ENCODE results near the gene FRY.
A peak's percentile ranks its signal among the peaks of the same experiment; 100 is the strongest.

FRY gene

DNA sequence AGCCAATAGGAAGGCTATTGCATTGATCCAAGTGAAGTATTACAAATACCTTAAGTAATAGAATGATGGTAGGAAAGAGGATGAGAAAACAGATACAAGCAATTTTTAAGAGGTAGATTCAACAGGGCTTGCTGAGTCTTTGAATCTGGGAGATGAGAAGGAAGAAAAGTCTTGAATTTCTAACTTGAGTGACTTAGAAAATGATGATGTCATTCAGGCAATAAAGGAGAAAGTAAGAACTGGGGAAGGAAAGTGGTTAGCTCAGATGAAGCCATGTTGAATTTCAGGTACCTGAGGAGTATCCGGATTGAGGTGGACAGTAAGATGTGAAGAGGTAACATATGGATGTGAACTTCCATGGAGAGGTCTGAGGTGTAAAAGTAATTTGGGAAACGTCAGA, 15.5 kb upstream of the FRY start:
- POLR2A ChIA-PET, result no interaction called here
- TF ChIP-seq ARNT (IDR thresholded peaks at IDR 0.05) (no peak), CTBP1 (IDR thresholded peaks at IDR 0.05; ENCODE audit: borderline replicate concordance) (no peak)
- no peak for DNase-seq (ENCODE audit: extremely low spot score)
- CTCF ChIA-PET, result no interaction called here

DNA sequence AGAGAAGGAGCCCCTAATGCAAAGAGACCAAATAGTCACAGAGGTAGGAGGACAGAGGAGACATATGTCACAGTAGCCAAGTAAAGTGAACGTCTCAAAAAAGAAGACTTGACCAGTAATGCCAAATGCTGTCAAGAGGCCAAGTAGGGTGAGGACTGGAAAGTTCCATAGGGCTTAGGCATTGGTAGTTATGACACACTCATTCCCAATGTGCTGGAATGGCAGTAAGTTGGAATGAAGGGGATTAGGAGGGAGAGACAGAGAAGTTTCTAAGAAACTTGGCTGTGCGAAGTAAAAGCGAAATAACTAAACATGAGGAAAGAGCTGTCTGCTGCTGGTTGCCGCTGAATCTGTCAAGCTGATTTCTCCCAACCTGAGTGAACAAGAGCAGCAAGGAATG, 14.9 kb upstream of the FRY start:
- ChIA-PET CTCF (no interaction called here), POLR2A (no interaction called here)
- DNase-seq (ENCODE audit: extremely low spot score), result no peak
- no peak for TF ChIP-seq TARDBP (IDR thresholded peaks at IDR 0.05)
- no peak for TF ChIP-seq CTBP1 (IDR thresholded peaks at IDR 0.05; ENCODE audit: borderline replicate concordance)
- no peak for TF ChIP-seq FOXM1 (IDR thresholded peaks at IDR 0.05; ENCODE audit: borderline replicate concordance)
- TF ChIP-seq FOXK2 (IDR thresholded peaks at IDR 0.05), result no peak
- TF ChIP-seq NFRKB (IDR thresholded peaks at IDR 0.05), result no peak
- no peak for TF ChIP-seq L3MBTL2 (conservative IDR thresholded peaks at IDR 0.05)
- TF ChIP-seq FOXA1 (IDR thresholded peaks at IDR 0.05), result no peak
- TF ChIP-seq HDGF (IDR thresholded peaks at IDR 0.05; ENCODE audit: borderline replicate concordance), result no peak
- TF ChIP-seq ELF4 (IDR thresholded peaks at IDR 0.05), result no peak
- TF ChIP-seq BHLHE40 (IDR thresholded peaks at IDR 0.05; ENCODE audit: borderline replicate concordance), result no peak
- TF ChIP-seq SUZ12 (IDR thresholded peaks at IDR 0.05), result no peak
- TF ChIP-seq, protein P1, sequence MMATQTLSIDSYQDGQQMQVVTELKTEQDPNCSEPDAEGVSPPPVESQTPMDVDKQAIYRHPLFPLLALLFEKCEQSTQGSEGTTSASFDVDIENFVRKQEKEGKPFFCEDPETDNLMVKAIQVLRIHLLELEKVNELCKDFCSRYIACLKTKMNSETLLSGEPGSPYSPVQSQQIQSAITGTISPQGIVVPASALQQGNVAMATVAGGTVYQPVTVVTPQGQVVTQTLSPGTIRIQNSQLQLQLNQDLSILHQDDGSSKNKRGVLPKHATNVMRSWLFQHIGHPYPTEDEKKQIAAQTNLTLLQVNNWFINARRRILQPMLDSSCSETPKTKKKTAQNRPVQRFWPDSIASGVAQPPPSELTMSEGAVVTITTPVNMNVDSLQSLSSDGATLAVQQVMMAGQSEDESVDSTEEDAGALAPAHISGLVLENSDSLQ (IDR thresholded peaks at IDR 0.05), result no peak
- TF ChIP-seq LEF1 (IDR thresholded peaks at IDR 0.05; ENCODE audit: borderline replicate concordance), result no peak
- no peak for TF ChIP-seq ARNT (IDR thresholded peaks at IDR 0.05)
- TF ChIP-seq SP1 (IDR thresholded peaks at IDR 0.05), result no peak
- TF ChIP-seq ZNF384 (IDR thresholded peaks at IDR 0.05), result no peak

DNA sequence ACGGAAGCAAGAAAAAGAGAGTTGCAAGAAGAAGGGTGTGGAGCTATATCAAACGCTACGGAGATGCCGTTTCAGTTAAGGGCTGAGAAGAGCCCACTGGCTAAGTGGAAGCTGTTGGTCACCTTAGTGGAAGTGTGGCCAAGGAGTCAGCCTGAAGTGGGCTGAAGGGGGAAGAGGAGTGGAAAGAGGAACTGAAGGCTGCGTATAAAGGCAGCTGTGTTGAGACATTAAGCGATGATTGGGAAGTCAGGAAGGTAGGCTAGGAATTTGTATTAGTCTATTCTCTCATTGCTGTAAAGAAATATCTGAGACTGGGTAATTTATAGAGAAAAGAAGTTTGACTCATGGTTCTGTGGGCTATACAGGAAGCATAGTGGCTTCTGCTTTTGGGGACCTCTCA, 14.1 kb upstream of the FRY start:
- CTCF ChIA-PET, result no interaction called here
- TF ChIP-seq HDGF (IDR thresholded peaks at IDR 0.05; ENCODE audit: borderline replicate concordance) (no peak), L3MBTL2 (conservative IDR thresholded peaks at IDR 0.05) (no peak), FOXM1 (IDR thresholded peaks at IDR 0.05; ENCODE audit: borderline replicate concordance) (no peak), BHLHE40 (IDR thresholded peaks at IDR 0.05; ENCODE audit: borderline replicate concordance) (no peak), TARDBP (IDR thresholded peaks at IDR 0.05) (no peak), FOXK2 (IDR thresholded peaks at IDR 0.05) (no peak), ELF4 (IDR thresholded peaks at IDR 0.05) (no peak), NFRKB (IDR thresholded peaks at IDR 0.05) (no peak), ARNT (IDR thresholded peaks at IDR 0.05) (no peak), FOXA1 (IDR thresholded peaks at IDR 0.05) (no peak)
- TF ChIP-seq, protein P1 (IDR thresholded peaks at IDR 0.05), result no peak
- DNase-seq (ENCODE audit: extremely low spot score), result no peak
- POLR2A ChIA-PET, result no interaction called here

DNA sequence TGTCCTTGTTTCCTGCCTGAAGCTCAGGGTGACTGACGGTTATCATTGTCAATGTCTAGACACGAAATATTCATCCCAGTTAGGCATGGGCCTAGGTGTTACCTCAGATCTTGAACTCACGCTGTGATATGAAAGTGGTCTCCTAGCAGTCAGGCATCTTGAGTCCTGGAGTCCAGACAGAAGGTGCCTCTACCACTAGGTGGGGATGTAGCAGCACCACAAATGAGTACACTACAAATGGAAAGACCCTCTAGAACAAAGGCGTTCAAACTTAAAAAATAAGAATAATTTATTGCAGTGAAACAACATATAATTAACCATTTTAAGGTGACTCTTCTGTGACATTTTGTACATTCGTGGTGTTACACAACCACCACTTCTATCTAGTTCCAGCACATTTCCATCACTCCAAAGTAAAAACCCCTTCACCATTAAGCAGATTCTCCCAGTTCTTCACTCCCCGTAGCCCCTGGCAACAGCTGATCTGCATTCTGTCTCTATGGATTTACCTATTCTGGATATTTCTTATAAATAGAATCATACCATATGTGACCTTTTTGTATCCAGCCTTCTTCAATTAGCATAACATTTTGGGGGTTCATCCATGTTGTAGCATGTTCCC, 11.9 kb upstream of the FRY start:
- TF ChIP-seq SUZ12 (IDR thresholded peaks at IDR 0.05) (no peak), CTBP1 (IDR thresholded peaks at IDR 0.05; ENCODE audit: borderline replicate concordance) (no peak), LEF1 (IDR thresholded peaks at IDR 0.05; ENCODE audit: borderline replicate concordance) (no peak), BHLHE40 (IDR thresholded peaks at IDR 0.05; ENCODE audit: borderline replicate concordance) (no peak), FOXK2 (IDR thresholded peaks at IDR 0.05) (no peak), FOXM1 (IDR thresholded peaks at IDR 0.05; ENCODE audit: borderline replicate concordance) (no peak), NFRKB (IDR thresholded peaks at IDR 0.05) (no peak), TARDBP (IDR thresholded peaks at IDR 0.05) (no peak), ARNT (IDR thresholded peaks at IDR 0.05) (no peak), ZNF384 (IDR thresholded peaks at IDR 0.05) (no peak), ELF4 (IDR thresholded peaks at IDR 0.05) (no peak), L3MBTL2 (conservative IDR thresholded peaks at IDR 0.05) (no peak), HDGF (IDR thresholded peaks at IDR 0.05; ENCODE audit: borderline replicate concordance) (no peak), SP1 (IDR thresholded peaks at IDR 0.05) (no peak), FOXA1 (IDR thresholded peaks at IDR 0.05) (no peak)
- TF ChIP-seq, protein P1 (IDR thresholded peaks at IDR 0.05), result no peak
- ChIA-PET POLR2A (no interaction called here), CTCF (no interaction called here)
- DNase-seq (ENCODE audit: extremely low spot score), result peak; percentile 64

DNA sequence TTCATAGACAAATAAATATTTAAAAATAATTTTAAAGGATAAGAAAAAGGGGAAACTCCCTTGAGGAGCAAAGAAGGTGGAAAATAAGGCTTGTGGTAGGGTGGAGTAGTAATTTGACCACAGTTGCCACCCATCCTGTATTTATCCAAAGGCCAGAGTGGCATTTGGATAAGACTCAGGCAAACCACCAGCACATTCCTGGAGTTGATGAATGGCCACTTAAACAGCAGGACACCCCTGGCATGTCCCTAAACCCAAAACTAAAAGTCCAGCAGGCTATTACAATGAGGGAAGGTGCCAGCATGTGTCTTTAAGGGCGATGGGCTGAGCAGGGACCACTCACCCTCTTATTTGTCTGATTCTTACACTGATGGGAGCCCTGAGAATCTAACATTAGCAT, 9.8 kb upstream of the FRY start:
- ChIA-PET CTCF (interaction anchor here (0.6 to 1.1 kb wide), 2 partner anchors 14 to 454 kb away, joined by 3 read pairs; no protein-coding TSS in a partner anchor), POLR2A (interaction anchor here (1.1 kb wide), 1 partner anchor 294 kb away, joined by 4 read pairs; the partner anchor contains the start of genes BRCA2 and ZAR1L)
- TF ChIP-seq TARDBP (IDR thresholded peaks at IDR 0.05) (no peak), L3MBTL2 (conservative IDR thresholded peaks at IDR 0.05) (no peak), ZNF384 (IDR thresholded peaks at IDR 0.05) (no peak), LEF1 (IDR thresholded peaks at IDR 0.05; ENCODE audit: borderline replicate concordance) (no peak), SP1 (IDR thresholded peaks at IDR 0.05) (no peak), NFRKB (IDR thresholded peaks at IDR 0.05) (no peak), FOXA1 (IDR thresholded peaks at IDR 0.05) (no peak), ELF4 (IDR thresholded peaks at IDR 0.05) (no peak), FOXM1 (IDR thresholded peaks at IDR 0.05; ENCODE audit: borderline replicate concordance) (no peak), FOXK2 (IDR thresholded peaks at IDR 0.05) (no peak), ARNT (IDR thresholded peaks at IDR 0.05) (no peak), HDGF (IDR thresholded peaks at IDR 0.05; ENCODE audit: borderline replicate concordance) (no peak), SUZ12 (IDR thresholded peaks at IDR 0.05) (no peak), BHLHE40 (IDR thresholded peaks at IDR 0.05; ENCODE audit: borderline replicate concordance) (no peak), CTBP1 (IDR thresholded peaks at IDR 0.05; ENCODE audit: borderline replicate concordance) (no peak)
- TF ChIP-seq, protein P1 (IDR thresholded peaks at IDR 0.05), result no peak
- no peak for DNase-seq (ENCODE audit: extremely low spot score)
